Neural cell (in vitro differentiated cells): ENCODE data around the gene TNFAIP8L1. TPM values are rescaled to one million over a fixed set of nuclear protein-coding genes. Genes with fewer than 3 reads are reported as not detected.

Source experiments
- H2AFZ ChIP-seq: fragments of 200-600, 300-800 bp; sonication (generic), shearing (Covaris generic); 2 replicates; pipeline ENCODE4 v1.6.0; 2014; ENCODE audit warnings: low read depth, mild to moderate bottlenecking, antibody characterized with exemption, low read length, moderate library complexity
- H3F3A ChIP-seq: fragments of 200-600 bp; shearing (Covaris generic); 2 replicates; pipeline ENCODE4 v1.6.1; 2016; ENCODE audit warnings: mild to moderate bottlenecking, moderate library complexity, mixed read lengths, antibody characterized with exemption, low read length; ENCODE audit not compliant: insufficient read depth, poor library complexity, severe bottlenecking
- H3K27ac ChIP-seq: fragments of 200-600, 300-800 bp; sonication (generic), shearing (Covaris generic); 2 replicates; pipeline ENCODE4 v1.5.1; 2014; ENCODE audit warnings: mild to moderate bottlenecking, low read length, moderate library complexity
- H3K27me3 ChIP-seq: fragments of 300-800, 200-600 bp; sonication (generic), shearing (Covaris generic); 2 replicates; pipeline ENCODE4 v1.6.0; 2014; ENCODE audit warnings: mild to moderate bottlenecking, low read depth, low read length, moderate library complexity; ENCODE audit not compliant: insufficient read depth
- H3K36me3 ChIP-seq: fragments of 300-800, 200-600 bp; sonication (generic), shearing (Covaris generic); 2 replicates; pipeline ENCODE4 v1.5.1; 2014; ENCODE audit warnings: mild to moderate bottlenecking, antibody characterized with exemption, low read length, moderate library complexity; ENCODE audit not compliant: insufficient read depth
- H3K4me2 ChIP-seq: fragments of 300-800, 200-600 bp; sonication (generic), shearing (Covaris generic); 2 replicates; pipeline ENCODE4 v1.6.0; 2014; ENCODE audit warnings: mild to moderate bottlenecking, low read length
- H3K4me3 ChIP-seq: fragments of 300-800, 200-600 bp; sonication (generic), shearing (Covaris generic); 2 replicates; pipeline ENCODE4 v1.5.1; 2014; ENCODE audit warnings: mild to moderate bottlenecking, low read length, moderate library complexity
- H3K79me2 ChIP-seq: fragments of 200-600 bp; shearing (Covaris generic); replicated peaks from 2 replicates; pipeline ENCODE4 v1.6.0; 2014; ENCODE audit warnings: mild to moderate bottlenecking, low read length, moderate library complexity; ENCODE audit not compliant: insufficient read depth
- H3K9ac ChIP-seq: fragments of 300-800, 200-600 bp; sonication (generic), shearing (Covaris generic); 2 replicates; pipeline ENCODE4 v1.6.1; 2016; ENCODE audit warnings: mild to moderate bottlenecking, low read length, mixed read lengths
- H3K9me2 ChIP-seq: fragments of 200-600 bp; shearing (Covaris generic); 2 replicates; pipeline ENCODE4 v1.6.1; 2016; ENCODE audit warnings: mild to moderate bottlenecking, low read length, mixed read lengths; ENCODE audit not compliant: insufficient read depth
- H3K9me3 ChIP-seq: fragments of 200-600, 300-800 bp; sonication (generic), shearing (Covaris generic); 2 replicates; pipeline ENCODE4 v1.6.1; 2016; ENCODE audit warnings: mild to moderate bottlenecking, mixed run types, low read length, moderate library complexity, mixed read lengths
- H4K20me1 ChIP-seq: fragments of 200-600 bp; shearing (Covaris generic); 2 replicates; pipeline ENCODE4 v1.6.1; 2016; ENCODE audit warnings: mild to moderate bottlenecking, mixed run types; ENCODE audit not compliant: insufficient read depth
- CTCF ChIP-seq: fragments of 450-650 bp; IDR thresholded peaks from 2 replicates; pipeline ENCODE4 v1.5.1; 2014; ENCODE audit warnings: antibody characterized with exemption, mild to moderate bottlenecking, moderate library complexity; ENCODE audit not compliant: poor library complexity, severe bottlenecking
- EP300 ChIP-seq: fragments of 450-650 bp; conservative IDR thresholded peaks from 2 replicates; pipeline ENCODE4 v1.6.1; 2014; ENCODE audit warnings: antibody characterized with exemption, mild to moderate bottlenecking, moderate library complexity; ENCODE audit not compliant: poor library complexity, severe bottlenecking
- EZH2 ChIP-seq: fragments of 200-600, 300-800 bp; shearing (Covaris generic), sonication (generic); IDR thresholded peaks from 2 replicates; pipeline ENCODE4 v1.6.1; 2014; ENCODE audit warnings: antibody characterized with exemption, low read length, borderline replicate concordance, mild to moderate bottlenecking; ENCODE audit not compliant: insufficient read depth, poor library complexity, severe bottlenecking
- MXI1 ChIP-seq: fragments of 450-650 bp; conservative IDR thresholded peaks from 2 replicates; pipeline ENCODE4 v1.6.1; 2014; ENCODE audit warnings: antibody characterized with exemption, mild to moderate bottlenecking; ENCODE audit not compliant: poor library complexity, severe bottlenecking
- POLR2AphosphoS5 ChIP-seq: IDR thresholded peaks from 2 replicates; pipeline ENCODE4 v1.6.1; 2012
- RAD21 ChIP-seq: fragments of 450-650 bp; conservative IDR thresholded peaks from 2 replicates; pipeline ENCODE4 v1.6.1; 2014; ENCODE audit warnings: antibody characterized with exemption, mild to moderate bottlenecking, moderate library complexity
- REST ChIP-seq: IDR thresholded peaks from 2 replicates; pipeline ENCODE4 v1.6.1; 2012; ENCODE audit warnings: borderline replicate concordance
- SMC3 ChIP-seq: fragments of 450-650 bp; conservative IDR thresholded peaks from 2 replicates; pipeline ENCODE4 v1.6.1; 2014; ENCODE audit warnings: antibody characterized with exemption, mild to moderate bottlenecking, moderate library complexity; ENCODE audit not compliant: poor library complexity
- TAF1 ChIP-seq: IDR thresholded peaks from 2 replicates; pipeline ENCODE4 v1.6.1; 2012; ENCODE audit warnings: low read depth
- polyA plus RNA-seq: library from polyadenylated mRNA; depleted of rRNA; stranded (reverse); fragments of >200 nt; gene quantifications from 2 replicates; pipeline ENCODE4 v1.2.3, GENCODE V29; 2014

TNFAIP8L1 gene
- polyA plus RNA-seq, 1 donor from 2014 or later = 0.99 TPM

- Histone ChIP-seq H3K4me2 (no peak overlapping the region), H3K36me3 (no peaks in the 10 kb centered on the region), H2AFZ (no peak overlapping the region), H3K79me2 (no peaks in the 10 kb centered on the region), H3K9me2 (no peaks in the 10 kb centered on the region), H3K9ac (no peak overlapping the region), H4K20me1 (no peaks in the 10 kb centered on the region), H3F3A (no peaks in the 10 kb centered on the region), H3K4me3 (no peak overlapping the region), H3K27me3 (no peaks in the 10 kb centered on the region), H3K9me3 (no peaks in the 10 kb centered on the region), H3K27ac (no peak overlapping the region)
- no peak for TF ChIP-seq RAD21
- TF ChIP-seq EZH2 = no peak
- TF ChIP-seq CTCF = no peak
- no peak for TF ChIP-seq TAF1
- no peak for TF ChIP-seq EP300
- no peak for TF ChIP-seq SMC3
- no peak for TF ChIP-seq POLR2AphosphoS5
- TF ChIP-seq REST = no peak
- no peak for TF ChIP-seq MXI1
These were observed 46.9 kb upstream of the TNFAIP8L1 start for GRCh38 chr19:4592445-4592844.

- no peaks in the 10 kb centered on the region for H3K9me2 ChIP-seq
- H3K9ac ChIP-seq = no peak overlapping the region
- no peak for TF ChIP-seq SMC3
- TF ChIP-seq CTCF = no peak
- TF ChIP-seq RAD21 = no peak
- no peak for TF ChIP-seq POLR2AphosphoS5
- TF ChIP-seq MXI1 = no peak
- TF ChIP-seq EZH2 = no peak
- TF ChIP-seq EP300 = no peak
- no peak for TF ChIP-seq TAF1
- TF ChIP-seq REST = no peak
- no peaks in the 10 kb centered on the region for H4K20me1 ChIP-seq
- H3K4me2 ChIP-seq = no peak overlapping the region
- no peaks in the 10 kb centered on the region for H3K9me3 ChIP-seq
- H3K27me3 ChIP-seq = no peaks in the 10 kb centered on the region
- H3K36me3 ChIP-seq = no peaks in the 10 kb centered on the region
- H3K79me2 ChIP-seq = no peaks in the 10 kb centered on the region
- H2AFZ ChIP-seq = no peak overlapping the region
- no peaks in the 10 kb centered on the region for H3F3A ChIP-seq
- no peak overlapping the region for H3K27ac ChIP-seq
- H3K4me3 ChIP-seq = no peak overlapping the region
These were observed 45.9 kb upstream of the TNFAIP8L1 start for GRCh38 chr19:4593409-4593851.
